ENCODE data around the gene MACROD1. TPM values are rescaled to one million over a fixed set of nuclear protein-coding genes. Genes with fewer than 3 reads are reported as not detected.

Gene MACROD1
- total and polyA plus RNA-seq, 2 experiments from 2014 or later = 21.2 to 29.8 TPM

DNA sequence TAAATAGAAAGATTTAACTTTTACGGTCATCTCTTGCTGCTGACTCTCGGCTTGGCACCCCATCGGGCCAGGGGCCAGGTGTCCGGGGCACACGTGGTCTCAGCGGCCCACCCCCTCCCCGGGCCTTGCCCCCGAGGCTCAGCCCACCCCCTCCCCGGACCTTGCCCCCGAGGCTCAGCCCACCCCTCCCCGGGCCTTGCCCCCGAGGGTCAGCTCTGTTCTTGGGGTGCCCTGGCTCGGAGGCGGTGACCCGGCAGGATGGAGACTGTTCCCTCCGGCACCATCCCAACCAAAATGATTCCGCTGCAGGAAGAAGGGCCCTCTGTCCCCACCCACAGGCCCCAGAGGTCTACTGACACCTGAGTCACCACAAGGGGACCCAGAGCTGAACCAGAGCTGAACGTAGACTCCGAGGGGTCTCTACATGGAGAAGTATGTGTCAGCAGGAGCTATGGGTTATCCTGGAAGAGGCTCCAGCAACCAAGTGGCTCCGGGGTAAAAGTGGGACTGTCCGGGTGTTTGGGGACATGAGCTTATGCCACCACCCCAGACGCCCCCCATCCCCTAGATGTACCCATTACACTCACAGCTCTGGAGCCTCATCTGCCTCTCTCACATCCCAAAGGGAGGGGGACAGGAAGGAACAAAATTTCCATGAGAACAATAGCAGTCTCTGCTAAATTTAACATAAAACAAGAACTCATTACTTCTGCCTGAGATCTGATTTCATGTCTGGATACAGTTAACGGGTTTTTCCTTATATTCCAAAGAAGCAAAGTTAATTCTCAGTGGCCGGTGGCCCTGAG, 38.4 kb downstream of the MACROD1 start:
- H3K9me2 ChIP-seq (replicated peaks; ENCODE audit: insufficient read depth) = no peaks in the 10 kb centered on the region
- H3K4me2 ChIP-seq = no peak overlapping the region
- H3K9me3 ChIP-seq (ENCODE audit: low read depth) = no peaks in the 10 kb centered on the region
- H3K4me3 ChIP-seq = no peak overlapping the region
- DNase-seq (ENCODE audit: low spot score) = no peak
- H3K36me3 ChIP-seq (replicated peaks; ENCODE audit: insufficient read depth, low read depth) = no peaks in the 10 kb centered on the region
- no peak overlapping the region for H2AFZ ChIP-seq
- H3K27me3 ChIP-seq = no peaks in the 10 kb centered on the region
- H3K4me1 ChIP-seq (ENCODE audit: insufficient read depth) = peaks cover 38% of the 10 kb centered on the region
- no peaks in the 10 kb centered on the region for H3K79me2 ChIP-seq
- no peak overlapping the region for H3K27ac ChIP-seq
- H4K20me1 ChIP-seq (ENCODE audit: insufficient read depth, poor library complexity, severe bottlenecking) = no peaks in the 10 kb centered on the region
- TF ChIP-seq EZH2 (IDR thresholded peaks at IDR 0.05; ENCODE audit: borderline replicate concordance) = no peak
- TF ChIP-seq, protein P1, sequence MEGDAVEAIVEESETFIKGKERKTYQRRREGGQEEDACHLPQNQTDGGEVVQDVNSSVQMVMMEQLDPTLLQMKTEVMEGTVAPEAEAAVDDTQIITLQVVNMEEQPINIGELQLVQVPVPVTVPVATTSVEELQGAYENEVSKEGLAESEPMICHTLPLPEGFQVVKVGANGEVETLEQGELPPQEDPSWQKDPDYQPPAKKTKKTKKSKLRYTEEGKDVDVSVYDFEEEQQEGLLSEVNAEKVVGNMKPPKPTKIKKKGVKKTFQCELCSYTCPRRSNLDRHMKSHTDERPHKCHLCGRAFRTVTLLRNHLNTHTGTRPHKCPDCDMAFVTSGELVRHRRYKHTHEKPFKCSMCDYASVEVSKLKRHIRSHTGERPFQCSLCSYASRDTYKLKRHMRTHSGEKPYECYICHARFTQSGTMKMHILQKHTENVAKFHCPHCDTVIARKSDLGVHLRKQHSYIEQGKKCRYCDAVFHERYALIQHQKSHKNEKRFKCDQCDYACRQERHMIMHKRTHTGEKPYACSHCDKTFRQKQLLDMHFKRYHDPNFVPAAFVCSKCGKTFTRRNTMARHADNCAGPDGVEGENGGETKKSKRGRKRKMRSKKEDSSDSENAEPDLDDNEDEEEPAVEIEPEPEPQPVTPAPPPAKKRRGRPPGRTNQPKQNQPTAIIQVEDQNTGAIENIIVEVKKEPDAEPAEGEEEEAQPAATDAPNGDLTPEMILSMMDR (IDR thresholded peaks at IDR 0.05; ENCODE audit: poor library complexity) = no peak
- TF ChIP-seq EZH2phosphoT487 (IDR thresholded peaks at IDR 0.05; ENCODE audit: low read depth, severe bottlenecking, unreplicated experiment) = no peak
- WGBS (ENCODE audit: low lambda C conversion rate, missing lambda C conversion rate) = 89% methylated on average over 21 of the region's 24 CpGs

DNA sequence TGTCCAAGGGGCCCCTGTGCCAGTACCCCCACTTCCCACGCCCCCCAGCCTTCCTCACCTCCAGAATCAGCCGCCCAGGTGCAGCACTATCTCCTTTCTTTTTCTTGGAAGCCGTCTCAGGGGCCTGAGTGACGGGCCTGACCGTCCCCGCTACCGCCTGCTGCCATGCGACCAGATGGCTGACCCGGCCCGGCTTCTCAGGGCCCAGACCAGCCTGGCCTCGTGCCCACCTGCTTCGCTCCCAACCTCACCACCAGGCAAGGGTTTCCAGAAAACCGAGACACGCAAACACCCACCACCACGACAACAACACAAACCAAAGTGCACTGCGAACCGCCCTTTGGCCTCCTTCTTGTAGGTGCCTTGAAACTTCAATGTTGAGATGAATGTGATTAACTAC, 39.1 kb downstream of the MACROD1 start:
- TF ChIP-seq EZH2phosphoT487 (IDR thresholded peaks at IDR 0.05; ENCODE audit: low read depth, severe bottlenecking, unreplicated experiment) (no peak), EZH2 (IDR thresholded peaks at IDR 0.05; ENCODE audit: borderline replicate concordance) (no peak)
- TF ChIP-seq, protein P1 (IDR thresholded peaks at IDR 0.05; ENCODE audit: poor library complexity) = no peak
- H2AFZ ChIP-seq = no peak overlapping the region
- no peaks in the 10 kb centered on the region for H3K9me2 ChIP-seq (replicated peaks; ENCODE audit: insufficient read depth)
- no peaks in the 10 kb centered on the region for H3K36me3 ChIP-seq (replicated peaks; ENCODE audit: insufficient read depth, low read depth)
- 88% methylated on average over 16 of the region's 17 CpGs for WGBS (ENCODE audit: low lambda C conversion rate, missing lambda C conversion rate)
- H3K4me2 ChIP-seq = no peak overlapping the region
- no peaks in the 10 kb centered on the region for H4K20me1 ChIP-seq (ENCODE audit: insufficient read depth, poor library complexity, severe bottlenecking)
- peaks cover 31% of the 10 kb centered on the region for H3K4me1 ChIP-seq (ENCODE audit: insufficient read depth)
- H3K4me3 ChIP-seq = no peak overlapping the region
- no peak overlapping the region for H3K27ac ChIP-seq
- no peaks in the 10 kb centered on the region for H3K79me2 ChIP-seq
- H3K9me3 ChIP-seq (ENCODE audit: low read depth) = no peaks in the 10 kb centered on the region
- DNase-seq (ENCODE audit: low spot score) = no peak
- H3K27me3 ChIP-seq = no peaks in the 10 kb centered on the region

DNA sequence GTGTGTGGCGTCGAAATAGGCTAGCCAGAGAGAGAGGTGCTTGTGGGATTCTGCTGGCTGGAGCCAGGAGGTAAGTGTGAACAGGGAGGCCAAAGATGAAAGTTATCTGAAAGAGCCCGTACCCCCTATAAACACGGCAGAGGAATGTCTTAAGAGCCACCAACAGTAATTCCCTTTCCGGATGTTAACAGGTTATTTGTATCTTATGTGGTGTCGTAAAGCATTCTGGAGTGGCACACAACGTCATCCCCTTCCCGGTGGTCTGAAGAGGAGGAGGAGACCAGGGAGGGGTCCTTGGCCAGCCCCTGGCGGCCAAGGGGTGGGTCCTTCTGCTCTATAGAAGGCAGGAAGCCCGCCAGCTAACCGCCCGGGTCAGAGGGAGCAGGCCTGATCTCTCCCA, 39.5 kb downstream of the MACROD1 start:
- no peak overlapping the region for H2AFZ ChIP-seq
- H3K4me2 ChIP-seq = no peak overlapping the region
- H3K27me3 ChIP-seq = no peaks in the 10 kb centered on the region
- H3K4me1 ChIP-seq (ENCODE audit: insufficient read depth) = peaks cover 27% of the 10 kb centered on the region
- no peak overlapping the region for H3K4me3 ChIP-seq
- no peaks in the 10 kb centered on the region for H3K36me3 ChIP-seq (replicated peaks; ENCODE audit: insufficient read depth, low read depth)
- WGBS (ENCODE audit: low lambda C conversion rate, missing lambda C conversion rate) = 52% methylated on average over 12 of the region's 12 CpGs
- no peak overlapping the region for H3K27ac ChIP-seq
- TF ChIP-seq, protein P1 (IDR thresholded peaks at IDR 0.05; ENCODE audit: poor library complexity) = no peak
- TF ChIP-seq EZH2phosphoT487 (IDR thresholded peaks at IDR 0.05; ENCODE audit: low read depth, severe bottlenecking, unreplicated experiment) (no peak), EZH2 (IDR thresholded peaks at IDR 0.05; ENCODE audit: borderline replicate concordance) (no peak)
- H3K9me3 ChIP-seq (ENCODE audit: low read depth) = no peaks in the 10 kb centered on the region
- H4K20me1 ChIP-seq (ENCODE audit: insufficient read depth, poor library complexity, severe bottlenecking) = no peaks in the 10 kb centered on the region
- no peaks in the 10 kb centered on the region for H3K9me2 ChIP-seq (replicated peaks; ENCODE audit: insufficient read depth)
- H3K79me2 ChIP-seq = no peaks in the 10 kb centered on the region
- no peak for DNase-seq (ENCODE audit: low spot score)

Data from hepatocyte (in vitro differentiated cells).